ENCODE data around the gene SHC2. TPM values are rescaled to one million over a fixed set of nuclear protein-coding genes. Genes with fewer than 3 reads are reported as not detected.
"Not testable (repeated sequence)": the region's sequence is repeated elsewhere in the genome, so short reads cannot be mapped to it uniquely, and the experiment has no call there.

Gene SHC2
- total RNA-seq, 2 experiments from 2014 or later = 0.40 to 0.53 TPM

- H3K36me3 Mint-ChIP-seq = no peaks in the 10 kb centered on the region
- no peak for ATAC-seq (ENCODE audit: low read depth)
- DNase-seq = no peak
- POLR2A ChIA-PET = no interaction called here
- H3K27ac Mint-ChIP-seq = no peak overlapping the region
- H3K9me3 Mint-ChIP-seq = peaks cover 2% of the 10 kb centered on the region
- H3K27me3 Mint-ChIP-seq = peaks cover 44% of the 10 kb centered on the region
- peaks cover 9% of the 10 kb centered on the region for H3K4me1 Mint-ChIP-seq
- H3K4me3 Mint-ChIP-seq = no peak overlapping the region
Observed at GRCh38 chr19:383040-383439, 77.8 kb downstream of the SHC2 start.

GRCh38 chr19:382578-382977 is 78.3 kb downstream of the SHC2 start:
- H3K9me3 Mint-ChIP-seq, H3K27ac Mint-ChIP-seq, H3K4me1 Mint-ChIP-seq, POLR2A ChIA-PET, DNase-seq, H3K36me3 Mint-ChIP-seq: not testable (repeated sequence)
- peak; percentile 60 for ATAC-seq (ENCODE audit: low read depth)
- Mint-ChIP-seq H3K27me3 (peaks cover 41% of the 10 kb centered on the region), H3K4me3 (peak overlapping the region; percentile 23)

- peaks cover 37% of the 10 kb centered on the region for H3K27me3 Mint-ChIP-seq
- H3K36me3 Mint-ChIP-seq; H3K27ac Mint-ChIP-seq; POLR2A ChIA-PET; H3K9me3 Mint-ChIP-seq; H3K4me3 Mint-ChIP-seq; H3K4me1 Mint-ChIP-seq; ATAC-seq (ENCODE audit: low read depth); DNase-seq: not testable (repeated sequence)
Observed at GRCh38 chr19:381901-382300, 78.9 kb downstream of the SHC2 start.

DNA sequence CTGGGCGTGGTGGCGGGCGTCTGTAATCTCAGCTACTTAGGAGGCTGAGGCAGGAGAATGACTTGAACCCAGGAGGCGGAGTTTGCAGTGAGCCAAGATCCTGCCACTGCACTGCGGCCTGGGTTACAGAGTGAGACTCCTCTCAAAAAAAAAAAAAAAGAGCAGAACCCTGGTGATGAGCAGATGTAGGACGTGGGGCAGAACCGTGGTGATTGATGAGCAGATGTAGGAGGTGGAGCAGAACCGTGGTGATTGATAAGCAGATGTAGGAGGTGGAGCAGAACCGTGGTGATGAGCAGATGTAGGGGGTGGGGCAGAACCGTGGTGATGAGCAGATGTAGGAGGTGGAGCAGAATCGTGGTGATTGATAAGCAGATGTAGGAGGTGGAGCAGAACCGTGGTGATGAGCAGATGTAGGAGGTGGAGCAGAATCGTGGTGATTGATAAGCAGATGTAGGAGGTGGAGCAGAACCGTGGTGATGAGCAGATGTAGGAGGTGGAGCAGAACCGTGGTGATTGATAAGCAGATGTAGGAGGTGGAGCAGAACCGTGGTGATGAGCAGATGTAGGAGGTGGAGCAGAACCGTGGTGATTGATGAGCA is 80.1 kb downstream of the SHC2 start:
- H3K9me3 Mint-ChIP-seq; POLR2A ChIA-PET; H3K36me3 Mint-ChIP-seq; H3K27ac Mint-ChIP-seq; DNase-seq; H3K4me1 Mint-ChIP-seq; ATAC-seq (ENCODE audit: low read depth); H3K4me3 Mint-ChIP-seq: not testable (repeated sequence)
- peaks cover 27% of the 10 kb centered on the region for H3K27me3 Mint-ChIP-seq

DNA sequence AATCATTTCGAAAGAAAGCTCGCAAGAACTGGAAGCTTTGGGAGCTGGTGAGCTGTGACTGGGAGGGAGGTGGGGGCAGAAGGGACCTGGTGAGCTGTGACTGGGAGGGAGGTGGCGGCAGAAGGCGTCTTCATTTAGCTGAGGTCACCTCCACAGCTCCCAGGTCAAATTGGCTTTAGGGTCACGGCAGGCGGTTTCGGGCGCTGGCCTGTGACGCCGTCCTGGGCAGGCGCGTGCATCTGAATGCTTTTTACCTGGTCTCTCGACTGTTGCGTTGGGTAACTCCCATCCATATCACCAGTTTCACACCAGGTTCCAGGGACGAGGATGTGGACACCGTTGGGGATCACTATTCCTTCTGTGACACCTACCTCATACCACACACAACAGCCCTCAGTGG is 81.0 kb downstream of the SHC2 start:
- Mint-ChIP-seq H3K9me3 (peaks cover 2% of the 10 kb centered on the region), H3K27me3 (peaks cover 19% of the 10 kb centered on the region), H3K36me3 (no peaks in the 10 kb centered on the region), H3K4me3 (no peak overlapping the region), H3K4me1 (peaks cover 9% of the 10 kb centered on the region), H3K27ac (no peak overlapping the region)
- DNase-seq (no peak), ATAC-seq (ENCODE audit: low read depth) (no peak)
- POLR2A ChIA-PET = no interaction called here

GRCh38 chr19:378706-379105 is 82.1 kb downstream of the SHC2 start:
- DNase-seq (no peak), ATAC-seq (ENCODE audit: low read depth) (no peak)
- POLR2A ChIA-PET = no interaction called here
- Mint-ChIP-seq H3K27me3 (peaks cover 10% of the 10 kb centered on the region), H3K27ac (no peak overlapping the region), H3K9me3 (peaks cover 2% of the 10 kb centered on the region), H3K36me3 (no peaks in the 10 kb centered on the region), H3K4me1 (peaks cover 9% of the 10 kb centered on the region), H3K4me3 (no peak overlapping the region)

GRCh38 chr19:377801-378581 is 82.8 kb downstream of the SHC2 start:
- Mint-ChIP-seq H3K4me1 (peaks cover 6% of the 10 kb centered on the region), H3K36me3 (no peaks in the 10 kb centered on the region), H3K27ac (no peak overlapping the region), H3K27me3 (peaks cover 3% of the 10 kb centered on the region), H3K9me3 (no peaks in the 10 kb centered on the region), H3K4me3 (no peak overlapping the region)
- no peak for DNase-seq
- no peak for ATAC-seq (ENCODE audit: low read depth)
- POLR2A ChIA-PET = no interaction called here

DNA sequence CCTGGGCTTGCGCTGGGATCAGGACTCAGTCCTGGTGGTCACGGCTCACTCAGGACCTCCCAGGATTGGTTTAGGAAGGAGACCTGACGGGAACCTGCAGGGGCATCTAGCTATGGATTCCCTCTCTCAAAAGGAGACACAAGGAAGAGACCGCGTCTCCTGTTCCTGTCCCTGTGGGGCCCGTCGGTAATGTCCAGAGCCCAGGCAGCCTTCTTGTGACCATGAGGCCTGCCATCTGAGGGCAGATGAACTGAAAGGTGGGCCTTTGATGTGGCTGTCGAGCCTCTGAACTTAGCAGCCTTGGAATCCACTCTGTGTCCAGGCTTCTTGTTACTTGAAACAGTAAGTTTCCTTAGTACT is 84.7 kb downstream of the SHC2 start:
- Mint-ChIP-seq H3K27me3 (no peaks in the 10 kb centered on the region), H3K9me3 (no peaks in the 10 kb centered on the region), H3K4me1 (no peaks in the 10 kb centered on the region), H3K27ac (no peak overlapping the region), H3K36me3 (no peaks in the 10 kb centered on the region), H3K4me3 (no peak overlapping the region)
- DNase-seq (no peak), ATAC-seq (ENCODE audit: low read depth) (no peak)
- POLR2A ChIA-PET = no interaction called here

GRCh38 chr19:375395-376110 is 85.3 kb downstream of the SHC2 start:
- H3K36me3 Mint-ChIP-seq = no peaks in the 10 kb centered on the region
- no peak overlapping the region for H3K27ac Mint-ChIP-seq
- no peaks in the 10 kb centered on the region for H3K4me1 Mint-ChIP-seq
- POLR2A ChIA-PET = no interaction called here
- no peaks in the 10 kb centered on the region for H3K27me3 Mint-ChIP-seq
- no peak overlapping the region for H3K4me3 Mint-ChIP-seq
- DNase-seq (no peak), ATAC-seq (ENCODE audit: low read depth) (no peak)
- H3K9me3 Mint-ChIP-seq = no peaks in the 10 kb centered on the region

DNA sequence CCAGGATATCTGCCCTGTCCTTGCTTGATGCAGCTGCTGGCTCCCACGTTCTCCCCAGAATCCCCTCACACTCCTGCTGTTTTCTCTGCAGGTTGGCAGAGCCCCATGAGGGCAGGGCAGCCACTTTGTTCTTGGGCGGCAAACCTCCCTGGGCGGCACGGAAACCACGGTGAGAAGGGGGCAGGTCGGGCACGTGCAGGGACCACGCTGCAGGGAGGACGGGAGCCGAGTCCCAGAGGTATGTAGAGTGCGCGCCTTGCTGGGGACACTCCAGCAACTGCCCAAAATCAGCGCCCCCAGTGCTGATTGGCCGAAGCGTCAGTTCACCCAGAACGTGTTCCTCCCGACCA is 86.0 kb downstream of the SHC2 start:
- no peaks in the 10 kb centered on the region for H3K36me3 Mint-ChIP-seq
- ATAC-seq (ENCODE audit: low read depth) (no peak), DNase-seq (peak; percentile 16)
- H3K27ac Mint-ChIP-seq = no peak overlapping the region
- H3K4me3 Mint-ChIP-seq = no peak overlapping the region
- H3K27me3 Mint-ChIP-seq = no peaks in the 10 kb centered on the region
- no peaks in the 10 kb centered on the region for H3K9me3 Mint-ChIP-seq
- POLR2A ChIA-PET = no interaction called here
- no peaks in the 10 kb centered on the region for H3K4me1 Mint-ChIP-seq

- no peaks in the 10 kb centered on the region for H3K9me3 Mint-ChIP-seq
- no peaks in the 10 kb centered on the region for H3K36me3 Mint-ChIP-seq
- H3K4me3 Mint-ChIP-seq = no peak overlapping the region
- H3K27ac Mint-ChIP-seq = no peak overlapping the region
- ATAC-seq (ENCODE audit: low read depth) = no peak
- POLR2A ChIA-PET = no interaction called here
- DNase-seq = peak; percentile 26
- H3K27me3 Mint-ChIP-seq = no peaks in the 10 kb centered on the region
- H3K4me1 Mint-ChIP-seq = no peaks in the 10 kb centered on the region
Observed at GRCh38 chr19:374183-374885, 86.5 kb downstream of the SHC2 start.

GRCh38 chr19:373391-374182 is 87.2 kb downstream of the SHC2 start:
- Mint-ChIP-seq H3K4me3 (no peak overlapping the region), H3K4me1 (no peaks in the 10 kb centered on the region), H3K27ac (no peak overlapping the region), H3K27me3 (no peaks in the 10 kb centered on the region), H3K9me3 (no peaks in the 10 kb centered on the region), H3K36me3 (no peaks in the 10 kb centered on the region)
- DNase-seq (peak; percentile 22), ATAC-seq (ENCODE audit: low read depth) (no peak)
- POLR2A ChIA-PET = no interaction called here

DNA sequence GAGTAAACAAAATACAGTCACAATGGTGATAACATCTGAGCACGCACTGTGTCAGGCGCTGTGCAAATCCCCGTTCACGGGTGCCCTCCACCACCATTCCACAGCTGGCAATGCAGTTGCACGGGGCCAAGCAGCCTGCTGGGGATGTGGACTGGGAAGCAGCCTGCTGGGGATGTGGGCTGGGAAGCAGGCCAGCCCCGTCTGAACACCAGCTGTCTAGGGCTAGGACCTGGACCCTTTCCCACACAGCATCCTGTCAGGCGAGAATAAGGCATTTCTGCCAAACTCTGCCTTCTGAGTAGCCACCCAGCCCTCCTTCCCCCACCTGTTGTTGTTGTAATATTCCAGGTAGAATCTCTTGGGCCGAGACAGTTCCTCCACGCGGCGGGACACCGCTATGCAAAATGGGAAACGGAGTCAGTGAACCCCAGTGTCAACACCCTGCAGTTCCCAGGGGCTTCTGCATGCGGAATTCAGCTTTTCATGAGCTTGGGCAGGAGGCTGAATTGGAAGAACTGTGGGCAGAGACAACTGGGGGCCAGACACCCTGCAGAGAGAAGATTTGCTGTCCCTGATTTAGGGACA is 88.4 kb downstream of the SHC2 start:
- Mint-ChIP-seq H3K9me3 (no peaks in the 10 kb centered on the region), H3K4me3 (no peak overlapping the region), H3K4me1 (no peaks in the 10 kb centered on the region), H3K27ac (no peak overlapping the region), H3K27me3 (no peaks in the 10 kb centered on the region), H3K36me3 (no peaks in the 10 kb centered on the region)
- POLR2A ChIA-PET = no interaction called here
- ATAC-seq (ENCODE audit: low read depth) (no peak), DNase-seq (no peak)
